NCI-H82 treated with DMSO at 0.1 percent for 48 hours (cell line): Measurements from ENCODE around the gene UPK3BL2.
"Not testable (repeated sequence)": the region's sequence is repeated elsewhere in the genome, so short reads cannot be mapped to it uniquely, and the experiment has no call there.

Experiments used
- DNase-seq: peaks from one replicate; lab custom pipeline; 2025; ENCODE audit not compliant: unreplicated experiment; lab: John Stamatoyannopoulos, UW

UPK3BL2 gene

GRCh38 chr7:102494473-102495149 lies 48.9 kb downstream of the UPK3BL2 start:
- not testable (repeated sequence) for DNase-seq

GRCh38 chr7:102494026-102494425 lies 49.5 kb downstream of the UPK3BL2 start:
- not testable (repeated sequence) for DNase-seq

- not testable (repeated sequence) for DNase-seq
Measured at GRCh38 chr7:102493220-102493935, 50.1 kb downstream of the UPK3BL2 start.

GRCh38 chr7:102490529-102491075 lies 52.9 kb downstream of the UPK3BL2 start:
- DNase-seq: not testable (repeated sequence)
